Nephron progenitor cell (in vitro differentiated cells): ENCODE results near the gene PURB.
A peak's percentile ranks its signal among the peaks of the same experiment; 100 is the strongest.
"Not testable (repeated sequence)": the region's sequence is repeated elsewhere in the genome, so short reads cannot be mapped to it uniquely, and the experiment has no call there.

ENCODE experiments used
- DNase-seq: peaks from one replicate; pipeline ENCODE4 v3.0.0; 2021
- H3K27ac Mint-ChIP-seq: 2 replicates; pipeline ENCODE4 v1.8.0; 2021; ENCODE audit warnings: mild to moderate bottlenecking, moderate library complexity, mixed read lengths
- H3K27me3 Mint-ChIP-seq: 2 replicates; pipeline ENCODE4 v1.8.0; 2021; ENCODE audit warnings: mild to moderate bottlenecking, low read depth, mixed read lengths; ENCODE audit not compliant: poor library complexity
- H3K36me3 Mint-ChIP-seq: 2 replicates; pipeline ENCODE4 v1.8.0; 2021; ENCODE audit warnings: low read depth, mixed read lengths
- H3K4me1 Mint-ChIP-seq: 2 replicates; pipeline ENCODE4 v1.8.0; 2021; ENCODE audit warnings: mixed read lengths
- H3K4me3 Mint-ChIP-seq: 2 replicates; pipeline ENCODE4 v1.8.0; 2021; ENCODE audit warnings: mild to moderate bottlenecking, moderate library complexity, mixed read lengths
- H3K9me3 Mint-ChIP-seq: 2 replicates; pipeline ENCODE4 v1.8.0; 2021; ENCODE audit warnings: mild to moderate bottlenecking, moderate library complexity, mixed read lengths
- CTCF ChIP-seq: fragments of 200-600 bp; sonication (generic); IDR thresholded peaks from 2 replicates; pipeline ENCODE4 v1.5.0; 2021; ENCODE audit warnings: antibody characterized with exemption

Gene PURB

GRCh38 chr7:44867073-44867995 lies 18.0 kb downstream of the PURB start:
- no peak overlapping the region for H3K4me3 Mint-ChIP-seq
- no peak for DNase-seq
- peaks cover 32% of the 10 kb centered on the region for H3K27me3 Mint-ChIP-seq
- H3K27ac Mint-ChIP-seq, result no peak overlapping the region
- TF ChIP-seq CTCF, result no peak
- H3K9me3 Mint-ChIP-seq, result peaks cover 18% of the 10 kb centered on the region
- H3K4me1 Mint-ChIP-seq, result no peaks in the 10 kb centered on the region
- H3K36me3 Mint-ChIP-seq, result peaks cover 9% of the 10 kb centered on the region

- not testable (repeated sequence) for H3K9me3 Mint-ChIP-seq, H3K4me1 Mint-ChIP-seq, H3K36me3 Mint-ChIP-seq, H3K4me3 Mint-ChIP-seq, DNase-seq, H3K27ac Mint-ChIP-seq
- peaks cover 61% of the 10 kb centered on the region for H3K27me3 Mint-ChIP-seq
Measured at GRCh38 chr7:44861949-44862348, 23.4 kb downstream of the PURB start.

- TF ChIP-seq CTCF, result peak; percentile 24
- H3K9me3 Mint-ChIP-seq, result no peaks in the 10 kb centered on the region
- H3K27ac Mint-ChIP-seq, result no peak overlapping the region
- H3K4me1 Mint-ChIP-seq, result no peaks in the 10 kb centered on the region
- no peak for DNase-seq
- H3K27me3 Mint-ChIP-seq, result peaks cover 39% of the 10 kb centered on the region
- no peak overlapping the region for H3K4me3 Mint-ChIP-seq
- no peaks in the 10 kb centered on the region for H3K36me3 Mint-ChIP-seq
Measured at GRCh38 chr7:44858161-44858560, 27.2 kb downstream of the PURB start.

- no peak overlapping the region for H3K27ac Mint-ChIP-seq
- H3K9me3 Mint-ChIP-seq, result no peaks in the 10 kb centered on the region
- H3K36me3 Mint-ChIP-seq, result no peaks in the 10 kb centered on the region
- no peak for DNase-seq
- H3K4me3 Mint-ChIP-seq, result no peak overlapping the region
- no peak for TF ChIP-seq CTCF
- H3K27me3 Mint-ChIP-seq, result peaks cover 22% of the 10 kb centered on the region
- peaks cover under 1% of the 10 kb centered on the region for H3K4me1 Mint-ChIP-seq
Measured at GRCh38 chr7:44854644-44855364, 30.5 kb downstream of the PURB start.

- Mint-ChIP-seq H3K4me3 (no peak overlapping the region), H3K9me3 (no peaks in the 10 kb centered on the region), H3K27me3 (peaks cover 12% of the 10 kb centered on the region), H3K4me1 (peaks cover 14% of the 10 kb centered on the region), H3K36me3 (no peaks in the 10 kb centered on the region), H3K27ac (no peak overlapping the region)
- no peak for DNase-seq
- no peak for TF ChIP-seq CTCF
Measured at GRCh38 chr7:44853391-44853790, 31.9 kb downstream of the PURB start.

GRCh38 chr7:44852590-44852989 lies 32.7 kb downstream of the PURB start:
- Mint-ChIP-seq H3K36me3 (no peaks in the 10 kb centered on the region), H3K9me3 (no peaks in the 10 kb centered on the region)

More at GRCh38 chr7:44852590-44852989, 32.7 kb downstream of the PURB start:
- no peak overlapping the region for H3K27ac Mint-ChIP-seq
- peaks cover 17% of the 10 kb centered on the region for H3K4me1 Mint-ChIP-seq
- no peak for TF ChIP-seq CTCF
- peaks cover 10% of the 10 kb centered on the region for H3K27me3 Mint-ChIP-seq
- no peak for DNase-seq
- no peak overlapping the region for H3K4me3 Mint-ChIP-seq
